SK-N-SH treated with all-trans-retinoic acid at 6 μM for 48 hours (cell line): Measurements from ENCODE around the gene CWH43.

ENCODE experiments used
- ESRRG ChIP-seq: fragments of 250-450 bp; sonication (Bioruptor Pico); IDR thresholded peaks from 2 replicates; pipeline ENCODE4 v1.6.1; 2021; ENCODE audit warnings: mild to moderate bottlenecking
- OSR1 ChIP-seq: fragments of 250-450 bp; sonication (Bioruptor Pico); IDR thresholded peaks from 2 replicates; pipeline ENCODE4 v1.8.0; 2022; ENCODE audit warnings: moderate library complexity, mild to moderate bottlenecking, inconsistent platforms
- POU6F1 ChIP-seq: fragments of 250-450 bp; sonication (Bioruptor Pico); IDR thresholded peaks from 2 replicates; pipeline ENCODE4 v1.8.0; 2021; ENCODE audit warnings: low read depth, mild to moderate bottlenecking, moderate library complexity, borderline replicate concordance
- PPARA ChIP-seq: fragments of 250-450 bp; sonication (Bioruptor Pico); IDR thresholded peaks from 2 replicates; pipeline ENCODE4 v1.5.0; 2020; ENCODE audit warnings: mild to moderate bottlenecking, borderline replicate concordance
- ZFP3 ChIP-seq: fragments of 250-450 bp; sonication (Bioruptor Pico); IDR thresholded peaks from 2 replicates; pipeline ENCODE4 v1.5.0; 2020; ENCODE audit warnings: mild to moderate bottlenecking, moderate library complexity
- ZFP30 ChIP-seq: fragments of 450-650 bp; formaldehyde crosslinking; IDR thresholded peaks from 2 replicates; pipeline ENCODE4 v1.5.0; 2022; ENCODE audit warnings: mild to moderate bottlenecking, moderate library complexity
- ZNF565 ChIP-seq: fragments of 450-650 bp; formaldehyde crosslinking; conservative IDR thresholded peaks from 2 replicates; pipeline ENCODE4 v1.5.0; 2020; ENCODE audit warnings: low read depth, mild to moderate bottlenecking, moderate library complexity

GRCh38 chr4:48967631-48968030 lies 18.4 kb upstream of the CWH43 start:
- TF ChIP-seq ZFP30 (CRISPR knock-in tag): no peak
- TF ChIP-seq ZFP3 (CRISPR knock-in tag): no peak
- no peak for TF ChIP-seq OSR1 (CRISPR knock-in tag)
- TF ChIP-seq ESRRG: no peak
- no peak for TF ChIP-seq POU6F1
- TF ChIP-seq PPARA (CRISPR knock-in tag): no peak
- no peak for TF ChIP-seq ZNF565 (CRISPR knock-in tag)
